KMS-11 (cell line): ENCODE data around the gene DNM1.

Experiments
- H2AFZ ChIP-seq: fragments of 200-600 bp; sonication (generic); 2 replicates; pipeline ENCODE4 v1.6.1; 2016; ENCODE audit warnings: antibody characterized with exemption, mixed run types, low read depth
- H3K27ac ChIP-seq: fragments of 200-600 bp; sonication (generic); 2 replicates; pipeline ENCODE4 v1.6.1; 2016; ENCODE audit warnings: mild to moderate bottlenecking, mixed run types
- H3K27me3 ChIP-seq: fragments of 200-600 bp; sonication (generic); 2 replicates; pipeline ENCODE4 v1.6.1; 2017; ENCODE audit warnings: mild to moderate bottlenecking, low read depth, mixed run types, moderate library complexity; ENCODE audit not compliant: insufficient read depth
- H3K36me3 ChIP-seq: fragments of 200-600 bp; sonication (generic); 2 replicates; pipeline ENCODE4 v1.6.1; 2017; ENCODE audit warnings: mild to moderate bottlenecking, mixed run types; ENCODE audit not compliant: insufficient read depth
- H3K4me1 ChIP-seq: fragments of 200-600 bp; sonication (generic); 2 replicates; pipeline ENCODE4 v1.6.1; 2016; ENCODE audit warnings: mild to moderate bottlenecking, low read depth, mixed run types; ENCODE audit not compliant: poor library complexity, severe bottlenecking
- H3K4me2 ChIP-seq: fragments of 200-600 bp; sonication (generic); 2 replicates; pipeline ENCODE4 v1.7.0; 2016; ENCODE audit warnings: mild to moderate bottlenecking, mixed run types
- H3K4me3 ChIP-seq: fragments of 200-600 bp; sonication (generic); IDR thresholded peaks from 2 replicates; pipeline ENCODE4 v1.6.1; 2017; ENCODE audit warnings: low read depth, low read length, mixed read lengths; ENCODE audit not compliant: insufficient read depth
- H3K79me2 ChIP-seq: fragments of 200-600 bp; sonication (generic); 2 replicates; pipeline ENCODE4 v1.6.1; 2016; ENCODE audit warnings: low read depth, mixed run types; ENCODE audit not compliant: insufficient read depth
- H3K9ac ChIP-seq: fragments of 200-600 bp; sonication (generic); 2 replicates; pipeline ENCODE4 v1.6.1; 2016; ENCODE audit warnings: mild to moderate bottlenecking, mixed run types
- H4K20me1 ChIP-seq: fragments of 200-600 bp; sonication (generic); 2 replicates; pipeline ENCODE4 v1.6.1; 2016; ENCODE audit warnings: mild to moderate bottlenecking, mixed run types; ENCODE audit not compliant: insufficient read depth
- CTCF ChIP-seq: fragments of 200-600 bp; sonication (generic); conservative IDR thresholded peaks from 2 replicates; pipeline ENCODE4 v1.6.1; 2017; ENCODE audit warnings: low read depth, mild to moderate bottlenecking, antibody characterized with exemption, low read length, moderate library complexity, mixed read lengths

Gene DNM1

GRCh38 chr9:128271512-128271911 is 68.3 kb downstream of the DNM1 start:
- H3K36me3 ChIP-seq, result no peaks in the 10 kb centered on the region
- H3K4me3 ChIP-seq, result no peak overlapping the region
- H3K9ac ChIP-seq, result no peak overlapping the region
- H3K79me2 ChIP-seq, result peaks cover 9% of the 10 kb centered on the region; the same call in 1 of the 2 replicates
- H3K4me1 ChIP-seq, result peaks cover 9% of the 10 kb centered on the region
- no peaks in the 10 kb centered on the region for H4K20me1 ChIP-seq
- no peak overlapping the region for H3K4me2 ChIP-seq
- TF ChIP-seq CTCF, result no peak
- H3K27me3 ChIP-seq, result no peaks in the 10 kb centered on the region
- no peak overlapping the region for H3K27ac ChIP-seq
- H2AFZ ChIP-seq, result no peak overlapping the region

GRCh38 chr9:128274245-128274644 is 71.1 kb downstream of the DNM1 start:
- H2AFZ ChIP-seq, result no peak overlapping the region
- H3K79me2 ChIP-seq, result peaks cover 9% of the 10 kb centered on the region; the same call in 1 of the 2 replicates
- H3K9ac ChIP-seq, result no peak overlapping the region
- H3K4me3 ChIP-seq, result no peak overlapping the region
- no peaks in the 10 kb centered on the region for H4K20me1 ChIP-seq
- H3K4me2 ChIP-seq, result peak overlapping the region; percentile 100; the same call in 1 of the 2 replicates
- no peak overlapping the region for H3K27ac ChIP-seq
- TF ChIP-seq CTCF, result no peak
- no peaks in the 10 kb centered on the region for H3K36me3 ChIP-seq
- H3K4me1 ChIP-seq, result peaks cover 9% of the 10 kb centered on the region
- H3K27me3 ChIP-seq, result no peaks in the 10 kb centered on the region

GRCh38 chr9:128275198-128276007 is 72.2 kb downstream of the DNM1 start, which contains the start of gene GOLGA2:
GOLGA2 (minus strand) TSS chr9:128276007; CDS start chr9:128275976, 31 bp downstream.
- H3K27me3 ChIP-seq, result no peaks in the 10 kb centered on the region
- peaks cover 9% of the 10 kb centered on the region for H3K4me1 ChIP-seq
- peaks cover 9% of the 10 kb centered on the region; the same call in 1 of the 2 replicates for H3K79me2 ChIP-seq
- H3K4me3 ChIP-seq, result no peak within 1 kb of the TSS
- H3K9ac ChIP-seq, result peak within 1 kb of the TSS; percentile 64
- no peak for TF ChIP-seq CTCF
- no peak within 1 kb of the TSS for H3K27ac ChIP-seq
- peak within 1 kb of the TSS; percentile 86 for H2AFZ ChIP-seq
- H3K4me2 ChIP-seq, result peak within 1 kb of the TSS; percentile 100
- no peaks in the 10 kb centered on the region for H3K36me3 ChIP-seq
- no peaks in the 10 kb centered on the region for H4K20me1 ChIP-seq

GRCh38 chr9:128276008-128276573 is 72.9 kb downstream of the DNM1 start, which contains the start of gene SWI5:
SWI5 (plus strand) TSS chr9:128276276.
- peaks cover 9% of the 10 kb centered on the region for H3K4me1 ChIP-seq
- peak within 1 kb of the TSS; percentile 64 for H3K9ac ChIP-seq
- H3K27ac ChIP-seq, result no peak within 1 kb of the TSS
- H3K4me2 ChIP-seq, result peak within 1 kb of the TSS; percentile 100
- H3K79me2 ChIP-seq, result peaks cover 9% of the 10 kb centered on the region; the same call in 1 of the 2 replicates
- H3K36me3 ChIP-seq, result no peaks in the 10 kb centered on the region
- H4K20me1 ChIP-seq, result no peaks in the 10 kb centered on the region
- no peaks in the 10 kb centered on the region for H3K27me3 ChIP-seq
- no peak within 1 kb of the TSS for H3K4me3 ChIP-seq
- H2AFZ ChIP-seq, result peak within 1 kb of the TSS; percentile 86
- TF ChIP-seq CTCF, result no peak
